Amygdala (tissue), 56 donors: ENCODE results near the gene CCM2L.

Experiments used
- DNase-seq, 56 donors: peaks; one replicate each; lab custom pipeline; 2025; lab: John Stamatoyannopoulos, UW

Gene CCM2L

DNA sequence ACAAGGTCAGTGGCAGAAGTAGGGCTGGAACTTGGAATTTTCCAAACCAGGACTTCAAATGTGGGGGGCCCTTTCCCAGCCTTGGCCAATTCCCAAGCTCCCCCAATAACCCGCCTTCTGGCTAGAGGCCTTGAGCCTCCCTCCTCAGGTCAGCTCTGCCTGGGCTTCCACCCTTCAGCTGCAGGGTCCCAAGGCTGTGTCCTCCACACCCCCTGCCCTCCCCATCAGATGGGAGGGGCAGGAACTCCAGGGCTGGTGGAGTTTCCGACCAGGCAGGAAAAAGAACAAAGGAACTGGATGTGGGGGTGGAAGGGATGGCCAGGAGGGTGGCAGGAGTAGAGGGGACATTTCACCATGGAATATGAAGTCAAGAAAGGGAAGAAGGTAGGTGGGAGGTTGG lies at the start of gene CCM2L:
TSS of gene CCM2L (plus strand) at position 338 of the 400 bp plus-strand sequence. CDS start at position 355, 17 bp downstream.
- no peak for DNase-seq

DNA sequence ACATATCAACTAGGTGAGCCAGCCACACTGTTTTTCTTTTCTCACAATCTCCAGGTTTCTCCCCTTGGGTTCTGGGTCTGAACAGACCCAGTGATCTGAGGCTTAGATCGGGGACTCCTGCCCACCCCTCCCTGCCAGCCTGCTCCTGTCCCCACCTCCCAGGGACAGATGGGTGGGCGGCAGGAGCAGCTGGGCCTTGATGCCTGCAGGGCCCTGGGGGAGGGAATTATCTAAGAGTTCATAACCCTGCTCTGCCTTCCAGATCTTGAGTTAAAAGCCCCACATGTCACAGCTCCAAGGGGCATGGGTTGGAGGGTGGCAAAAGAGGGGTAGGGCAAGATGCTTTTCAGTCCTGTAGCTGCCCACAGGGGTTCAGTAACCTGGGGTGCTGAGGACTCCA lies 47.5 kb upstream of the CCM2L start:
- DNase-seq, result no peak

DNA sequence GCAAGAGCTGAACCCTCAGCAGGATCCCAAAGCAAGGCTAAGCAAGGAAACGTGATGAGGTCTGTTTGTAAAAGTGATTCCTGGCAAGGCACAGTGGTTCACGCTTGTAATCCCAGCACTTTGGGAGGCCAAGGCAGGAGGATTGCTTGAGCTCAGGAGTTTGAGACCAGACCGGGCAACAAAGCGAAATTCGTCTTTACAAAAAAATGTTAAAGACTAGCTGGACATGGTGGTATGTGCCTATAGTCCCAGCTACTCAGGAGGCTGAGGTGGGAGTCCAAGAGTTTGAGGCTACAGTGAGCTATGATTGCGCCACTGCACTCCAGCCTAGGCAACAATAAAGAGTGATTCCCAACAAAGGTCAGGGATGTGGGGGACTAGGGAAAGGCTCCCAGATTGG lies 46.3 kb upstream of the CCM2L start:
- DNase-seq, result no peak

DNA sequence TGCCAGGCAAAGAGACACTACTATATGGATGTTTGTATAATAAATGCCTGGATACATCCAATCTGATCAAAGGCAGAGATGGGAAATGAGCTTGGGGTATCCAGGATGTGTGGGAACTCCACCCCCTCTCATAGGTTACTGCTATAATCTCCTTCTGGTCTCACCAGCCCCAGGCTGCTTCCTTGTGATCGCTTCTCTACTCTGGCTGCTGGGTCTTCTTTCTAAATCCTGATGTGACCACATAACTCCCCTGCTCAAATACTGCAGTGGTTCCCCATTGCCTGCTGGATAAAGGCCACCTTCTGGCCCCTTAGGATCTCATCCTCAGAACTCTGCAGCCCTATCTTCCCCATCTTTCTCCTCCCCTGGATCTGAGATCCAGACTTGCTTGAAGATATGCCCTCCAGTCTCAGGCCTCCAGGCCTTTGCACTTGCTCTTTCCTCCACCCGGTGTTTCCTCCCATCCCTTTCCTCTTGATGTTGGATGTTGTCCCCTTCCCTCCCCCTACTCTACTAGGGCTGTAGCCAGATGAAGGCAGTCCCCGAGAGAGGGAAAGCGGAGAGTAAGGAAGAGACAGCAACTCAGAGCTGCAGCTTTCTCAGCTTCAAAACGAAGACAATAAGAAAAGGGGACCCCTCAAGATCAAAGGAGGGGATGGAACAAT lies 43.1 kb upstream of the CCM2L start:
- no peak for DNase-seq

DNA sequence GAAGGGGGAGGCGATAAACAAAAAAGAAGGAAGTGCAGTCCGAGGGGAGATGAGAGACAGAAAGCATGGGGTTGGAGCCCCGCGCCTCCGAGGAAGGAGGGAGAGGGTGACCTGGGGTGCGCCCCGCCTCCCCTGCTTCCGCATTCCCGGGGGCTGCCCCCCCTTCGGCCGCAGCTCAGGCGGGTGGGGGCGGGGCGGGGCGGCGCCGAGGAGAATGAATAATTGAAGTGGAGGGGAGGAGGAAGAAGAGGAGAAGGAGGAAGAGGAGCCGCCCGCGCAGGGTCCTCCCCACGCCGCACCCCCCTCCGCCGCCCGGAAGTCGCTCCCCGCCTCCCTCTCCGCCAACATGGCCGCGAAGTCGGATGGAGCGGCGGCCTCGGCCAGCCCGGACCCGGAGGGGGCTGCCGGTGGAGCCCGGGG lies 42.4 kb upstream of the CCM2L start, which contains the start of gene XKR7:
TSS of gene XKR7 (plus strand) at position 322 of the 420 bp plus-strand sequence. CDS start at position 347, 25 bp downstream.
- peak in 8 of 56 donors; percentile 11 to 44 (median 18) for DNase-seq

DNA sequence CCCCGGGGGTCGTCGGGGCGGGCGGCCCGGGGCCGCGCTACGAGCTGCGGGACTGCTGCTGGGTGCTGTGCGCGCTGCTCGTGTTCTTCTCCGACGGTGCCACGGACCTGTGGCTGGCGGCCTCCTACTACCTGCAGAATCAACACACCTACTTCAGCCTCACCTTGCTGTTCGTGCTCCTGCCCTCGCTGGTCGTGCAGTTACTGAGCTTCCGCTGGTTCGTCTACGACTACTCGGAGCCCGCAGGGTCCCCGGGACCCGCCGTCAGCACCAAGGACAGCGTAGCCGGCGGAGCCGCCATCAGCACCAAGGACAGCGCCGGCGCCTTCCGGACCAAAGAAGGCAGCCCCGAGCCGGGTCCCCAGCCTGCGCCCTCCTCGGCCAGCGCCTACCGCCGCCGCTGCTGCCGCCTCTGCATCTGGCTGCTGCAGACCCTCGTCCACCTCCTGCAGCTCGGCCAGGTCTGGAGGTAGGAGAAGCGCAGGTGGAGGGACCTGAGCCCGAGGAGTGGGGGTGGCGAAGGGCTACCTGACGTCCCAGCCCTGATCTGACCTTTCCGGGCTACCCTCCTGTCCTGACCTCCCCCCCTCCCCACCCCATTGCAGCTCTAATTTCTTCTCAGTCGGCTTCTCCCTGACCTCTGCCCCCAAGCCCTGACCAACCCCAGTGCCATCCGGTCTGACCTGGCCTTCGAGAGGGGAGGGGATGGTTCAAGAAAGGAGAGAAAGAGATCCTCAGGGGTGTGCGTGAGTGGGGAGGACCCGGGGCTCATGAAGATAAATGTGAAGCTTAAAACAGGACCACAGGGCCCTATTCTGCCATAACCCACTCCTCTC lies 41.7 kb upstream of the CCM2L start:
- peak in 43 of 56 donors; percentile 3 to 73 (median 26) for DNase-seq

DNA sequence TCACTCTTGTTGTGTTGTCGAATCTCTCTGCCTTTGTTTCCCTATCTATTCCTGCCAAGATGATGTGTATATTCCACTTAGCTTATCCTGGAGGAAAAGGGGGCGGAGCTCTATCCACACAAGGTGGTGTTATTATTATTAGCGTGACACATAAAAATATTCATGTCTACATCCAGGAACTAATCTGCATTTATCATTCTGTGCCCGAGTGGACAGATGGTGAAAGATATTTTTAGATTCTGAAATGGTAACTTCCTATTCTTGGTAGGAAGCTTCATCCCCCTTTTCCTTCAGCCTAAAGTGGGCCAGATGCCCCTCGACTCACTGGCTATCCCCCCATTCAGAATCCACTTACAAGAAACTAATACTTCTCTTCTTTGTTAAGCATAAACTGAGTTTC lies 40.2 kb upstream of the CCM2L start:
- DNase-seq, result no peak

DNA sequence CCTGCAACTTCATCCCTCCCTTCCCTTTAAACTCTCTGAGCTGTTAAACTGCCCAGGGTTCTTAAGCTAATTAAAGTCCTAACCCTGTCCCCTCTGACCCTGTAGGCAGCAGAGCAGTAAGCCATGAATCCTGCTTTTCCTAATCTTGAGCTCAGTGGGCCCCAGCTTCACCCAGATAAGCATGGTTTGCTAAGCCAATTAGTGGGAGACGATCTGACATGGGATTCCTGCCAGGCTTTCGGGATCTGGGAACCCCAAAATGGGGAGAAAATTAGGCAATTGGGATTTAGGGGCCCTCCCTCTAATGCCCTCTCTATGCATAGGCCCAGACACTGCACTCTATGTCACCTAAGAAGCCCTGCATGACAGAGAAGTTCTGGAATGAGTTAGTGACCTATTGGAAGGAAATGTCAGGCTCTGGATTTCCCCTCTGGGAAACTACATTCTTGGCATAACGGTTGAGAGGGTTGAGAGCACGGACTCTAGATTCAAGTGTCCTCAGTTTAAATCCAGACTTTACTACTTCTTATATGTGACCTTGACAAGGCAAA lies 37.7 kb upstream of the CCM2L start:
- DNase-seq, result no peak

DNA sequence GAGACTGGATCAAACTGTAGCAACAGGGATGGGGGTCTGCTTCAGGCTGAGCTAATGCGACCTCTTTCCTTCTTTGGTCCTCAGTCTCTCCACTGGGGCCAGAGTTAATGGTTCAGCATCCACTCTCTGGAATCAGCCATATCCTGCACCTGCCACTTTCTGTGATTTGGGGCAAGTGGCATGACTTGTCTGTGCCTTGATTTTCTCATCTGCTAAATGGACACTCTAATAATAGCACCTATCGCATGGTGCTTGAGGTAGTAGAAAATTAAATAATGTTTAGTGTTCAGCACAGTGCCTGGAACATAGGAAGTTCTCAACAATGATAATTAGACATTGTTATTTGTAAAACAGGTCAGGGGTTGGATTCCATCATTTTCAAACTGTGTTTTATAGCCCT lies 35.9 kb upstream of the CCM2L start:
- DNase-seq, result no peak

DNA sequence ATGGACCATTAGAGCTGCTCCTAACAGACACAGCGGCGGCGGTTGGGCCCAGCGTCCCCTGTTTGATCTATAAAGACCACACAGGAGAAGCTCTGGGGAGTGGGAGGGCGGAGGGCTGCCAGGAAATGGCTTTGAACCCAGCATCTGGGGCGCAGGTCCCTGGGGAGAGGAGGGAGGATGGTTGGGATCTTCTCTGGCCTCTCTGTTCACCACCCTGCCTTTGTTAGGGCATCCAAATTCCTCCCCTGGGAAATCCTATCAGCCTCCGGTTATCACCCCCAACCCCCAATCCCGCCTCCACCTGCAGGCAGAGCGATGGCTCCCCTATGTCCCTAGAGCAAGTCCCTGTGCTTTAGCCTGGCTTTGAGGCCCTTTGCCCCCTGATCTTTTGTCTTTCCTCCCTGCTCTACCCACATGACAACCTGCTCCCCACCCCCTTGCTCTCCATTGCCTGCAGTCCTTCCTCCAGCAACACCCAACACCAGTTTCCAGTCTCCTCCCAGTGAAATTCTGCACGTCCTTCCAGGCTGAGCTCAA lies 35.2 kb upstream of the CCM2L start:
- peak in 1 of 56 donors; percentile 10 for DNase-seq

DNA sequence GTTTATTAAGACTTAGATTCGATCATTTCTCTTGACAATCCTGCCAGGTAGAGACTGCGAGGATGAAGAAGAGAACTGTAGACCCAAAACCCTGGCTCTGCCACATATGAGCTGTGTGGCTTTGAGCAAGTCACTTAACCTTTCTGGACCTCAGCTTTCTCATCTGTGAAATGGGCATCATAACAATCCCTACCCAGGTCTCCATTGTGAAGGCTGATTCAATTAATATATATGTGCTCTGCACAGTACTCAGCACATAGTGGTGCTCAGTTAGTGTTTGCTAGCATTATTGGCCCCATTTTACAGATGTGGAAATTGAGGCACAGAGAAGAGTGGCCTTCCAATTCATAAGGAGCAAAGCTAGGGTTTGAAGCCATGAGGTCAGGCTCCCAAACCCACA lies 34.4 kb upstream of the CCM2L start:
- no peak for DNase-seq

DNA sequence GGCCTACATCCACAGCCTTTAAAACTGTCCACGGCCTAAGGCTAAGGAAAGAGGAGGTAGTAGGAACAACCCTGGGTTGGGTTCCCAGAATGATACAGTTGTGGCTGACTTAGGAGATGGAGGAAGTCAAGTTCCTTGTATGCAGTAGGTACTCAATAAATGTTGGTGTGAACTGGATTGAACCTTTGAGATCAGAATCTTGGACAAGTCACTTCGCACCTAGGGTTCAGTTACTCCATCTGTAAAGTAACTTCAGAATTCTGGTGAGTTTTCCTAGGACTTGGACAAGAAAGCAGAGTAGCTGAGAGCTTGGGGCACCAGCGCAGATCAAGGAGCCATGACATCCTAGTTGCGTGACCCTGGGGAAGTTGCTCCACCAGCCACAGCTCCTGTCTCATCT lies 33.2 kb upstream of the CCM2L start:
- no peak for DNase-seq

DNA sequence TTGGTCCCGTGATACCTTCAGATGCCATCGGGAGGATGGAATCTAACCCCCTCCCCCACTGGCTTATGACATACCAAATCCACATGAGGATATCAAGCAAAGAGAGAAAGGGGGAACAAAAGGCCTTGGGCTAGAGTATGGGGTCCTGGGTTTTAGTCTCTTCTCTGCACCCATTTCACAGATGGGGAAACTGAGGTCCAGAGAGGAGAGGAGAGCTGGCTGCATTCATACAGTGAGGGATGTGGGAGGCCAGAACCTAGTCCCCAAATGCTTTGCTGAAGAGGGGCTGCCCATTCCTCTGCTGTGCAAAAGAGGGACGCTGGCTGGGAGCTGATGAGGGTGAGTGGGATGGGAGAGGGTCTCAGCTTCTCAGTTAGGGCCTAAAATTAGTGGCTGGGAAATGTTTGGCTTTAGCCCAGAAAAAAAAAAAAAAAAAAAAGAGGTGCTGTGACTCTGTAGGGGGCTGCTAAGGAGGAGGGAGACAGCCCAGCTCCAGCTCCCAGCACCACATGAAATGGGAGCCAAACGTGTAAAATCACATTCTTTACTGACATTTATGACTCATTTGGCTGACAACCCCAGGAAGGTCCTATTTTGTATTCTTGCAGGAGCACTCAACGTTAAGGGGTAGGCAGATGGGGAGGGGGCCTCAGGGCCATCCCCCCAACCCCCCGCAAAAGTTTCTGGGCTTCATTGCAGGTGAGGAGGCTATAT lies 30.4 kb upstream of the CCM2L start:
- no peak for DNase-seq

DNA sequence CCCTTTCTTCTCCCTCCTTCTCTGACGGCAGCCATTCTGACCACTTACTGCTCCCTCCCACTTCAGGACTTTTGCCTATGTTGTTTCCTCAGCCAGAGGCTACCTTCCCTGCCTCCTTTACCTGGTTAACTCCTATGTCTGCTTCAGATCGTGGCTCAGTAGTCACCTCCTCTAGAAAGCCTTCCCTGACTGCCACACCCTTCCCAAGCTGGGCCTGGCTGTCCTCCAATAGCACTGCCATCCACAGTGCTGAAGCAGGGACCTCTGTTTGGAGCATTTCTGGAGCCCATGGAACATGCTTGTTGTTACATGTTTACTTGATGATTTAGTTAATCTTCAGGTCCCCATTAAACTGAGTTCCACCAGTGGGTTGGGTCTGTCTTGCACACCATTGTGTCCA lies 28.5 kb upstream of the CCM2L start:
- no peak for DNase-seq

DNA sequence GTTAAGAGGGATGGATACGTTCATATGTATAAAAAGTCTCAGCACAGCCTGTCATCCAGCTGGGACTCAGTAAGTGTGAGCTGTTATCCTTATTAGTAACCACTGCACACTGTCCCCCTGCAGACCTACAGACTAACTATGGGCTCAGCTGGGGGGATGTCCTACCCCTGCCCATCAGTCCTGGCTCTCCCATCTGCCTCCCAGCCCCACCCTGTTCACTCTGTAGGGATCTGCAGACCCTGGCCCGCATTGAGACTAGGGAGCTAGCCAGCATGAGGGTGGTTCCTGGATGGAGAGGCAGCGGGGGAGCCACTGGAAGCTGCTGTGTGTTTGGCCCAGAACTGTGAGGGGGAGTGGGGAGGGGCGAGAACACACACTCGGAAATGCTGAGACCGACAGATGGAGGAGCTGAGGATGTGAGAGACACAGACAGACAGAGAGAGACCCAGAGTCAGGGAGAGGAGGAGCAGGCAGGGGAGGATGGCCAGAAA lies 25.2 kb upstream of the CCM2L start:
- DNase-seq, result peak in 18 of 56 donors; percentile 3 to 70 (median 13)

DNA sequence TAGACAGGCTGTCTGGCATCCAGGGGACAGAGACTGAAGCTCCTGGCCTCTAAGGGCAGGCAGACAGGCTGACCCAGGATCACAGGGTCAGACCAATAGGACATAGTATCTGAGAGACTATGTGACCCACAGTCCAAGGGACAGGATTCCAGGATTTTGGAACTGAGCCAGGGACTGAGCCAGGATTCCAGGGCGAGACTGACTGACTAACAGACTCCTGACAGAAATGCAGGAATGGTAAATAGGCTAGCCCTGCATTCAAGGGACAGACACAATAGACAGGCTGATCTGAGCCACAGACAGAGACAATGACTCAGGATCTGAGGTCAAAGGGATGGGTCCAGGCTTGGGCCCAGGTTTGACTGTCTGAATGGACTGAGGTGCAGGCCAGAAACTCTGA lies 22.5 kb upstream of the CCM2L start:
- no peak for DNase-seq

DNA sequence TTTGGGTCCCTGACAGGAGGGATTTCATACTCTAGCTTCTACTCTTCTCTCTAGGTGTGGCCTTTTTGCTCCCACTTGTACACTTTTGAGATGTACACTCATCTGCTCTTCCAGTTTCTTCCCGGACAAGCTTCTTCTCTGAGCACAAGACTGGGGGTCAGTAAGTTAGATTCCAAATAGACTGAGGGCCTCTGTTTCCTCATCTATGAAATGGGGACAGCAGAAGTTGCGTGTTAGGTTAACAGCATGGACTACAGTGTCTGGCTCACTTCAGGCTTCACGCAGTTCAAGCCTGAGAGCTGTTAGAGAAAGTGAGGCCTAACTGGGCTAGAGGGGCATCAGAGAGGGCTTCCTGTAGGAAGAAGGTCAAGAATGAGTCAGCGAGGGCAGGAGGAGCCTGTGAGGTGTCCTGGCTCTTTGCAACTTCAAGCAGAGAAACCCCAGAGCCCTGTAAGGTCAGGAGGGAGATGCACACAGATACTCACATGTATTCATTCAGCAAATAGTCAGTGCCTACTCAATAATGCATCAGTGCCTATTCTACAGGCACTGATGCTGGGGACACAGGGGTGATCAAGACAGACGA lies 21.7 kb upstream of the CCM2L start:
- no peak for DNase-seq

DNA sequence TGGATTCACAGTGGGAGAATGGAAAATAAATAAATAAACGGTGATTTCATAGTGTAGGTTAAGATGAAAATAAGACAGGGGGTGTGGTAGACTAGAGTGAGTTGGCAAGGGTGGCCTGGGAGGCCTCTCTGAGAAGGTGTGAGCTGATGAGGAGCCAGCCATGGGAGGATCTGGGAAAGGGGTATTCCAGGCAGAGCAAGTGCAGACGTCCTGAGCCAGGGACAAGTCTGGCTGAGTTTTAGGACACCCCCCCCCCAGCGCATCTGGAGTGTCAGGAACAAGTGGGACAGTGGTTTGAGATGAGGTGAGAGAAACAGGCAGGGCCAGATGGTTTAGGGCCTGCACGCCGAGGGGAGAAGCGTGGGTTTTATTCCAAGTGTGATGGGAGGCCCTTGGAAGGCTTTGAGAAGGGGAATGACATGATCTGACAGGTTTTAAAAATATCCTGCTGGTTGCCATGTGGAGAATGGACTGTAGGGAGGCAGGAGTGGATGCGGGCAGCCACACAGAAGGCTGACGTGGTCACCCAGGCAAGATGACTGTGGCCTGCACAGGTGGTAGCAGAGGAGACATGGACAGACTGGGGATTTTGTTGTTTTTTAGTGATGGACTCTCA lies 21.1 kb upstream of the CCM2L start:
- DNase-seq, result peak in 2 of 56 donors; percentile 8 to 62

DNA sequence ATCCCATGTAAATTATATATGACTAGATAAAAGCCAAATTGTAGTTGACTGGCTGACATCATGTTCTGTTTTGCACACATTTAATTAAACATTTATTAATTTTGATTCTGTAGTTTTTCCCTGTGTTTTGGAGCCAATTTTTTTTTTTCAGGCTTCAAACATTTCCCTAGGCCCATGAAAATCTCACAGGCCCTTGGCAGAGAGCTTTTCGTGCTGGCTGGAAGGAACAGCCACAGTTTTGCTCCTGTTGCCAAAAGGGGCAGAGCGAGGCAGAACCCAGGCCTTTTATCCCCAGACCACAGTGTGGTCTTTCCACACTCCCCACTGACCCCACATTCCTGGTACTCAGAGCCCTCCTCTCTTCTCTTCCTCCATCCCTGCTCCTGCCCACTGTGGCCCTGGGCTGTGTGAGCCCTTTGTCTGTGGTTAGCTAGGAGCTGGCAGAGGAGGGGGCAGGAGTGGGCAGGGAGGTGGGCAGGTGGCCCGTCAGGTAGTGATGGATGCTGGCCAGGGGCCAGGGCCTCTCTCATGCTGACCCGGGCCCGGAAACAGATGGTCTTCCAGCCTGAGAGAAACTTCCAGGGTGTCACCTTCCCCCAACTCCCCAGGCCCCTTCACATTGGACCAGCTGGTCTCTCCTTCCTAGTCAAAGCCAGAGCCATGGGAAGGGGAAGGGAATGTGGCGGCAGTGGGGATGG lies 19.4 kb upstream of the CCM2L start:
- no peak for DNase-seq
